NCI-H82 treated with DMSO at 0.1 percent for 48 hours (cell line): ENCODE results near the gene HMMR.

Experiments
- DNase-seq: peaks from one replicate; lab custom pipeline; 2025; ENCODE audit not compliant: unreplicated experiment; lab: John Stamatoyannopoulos, UW

The HMMR gene

DNA sequence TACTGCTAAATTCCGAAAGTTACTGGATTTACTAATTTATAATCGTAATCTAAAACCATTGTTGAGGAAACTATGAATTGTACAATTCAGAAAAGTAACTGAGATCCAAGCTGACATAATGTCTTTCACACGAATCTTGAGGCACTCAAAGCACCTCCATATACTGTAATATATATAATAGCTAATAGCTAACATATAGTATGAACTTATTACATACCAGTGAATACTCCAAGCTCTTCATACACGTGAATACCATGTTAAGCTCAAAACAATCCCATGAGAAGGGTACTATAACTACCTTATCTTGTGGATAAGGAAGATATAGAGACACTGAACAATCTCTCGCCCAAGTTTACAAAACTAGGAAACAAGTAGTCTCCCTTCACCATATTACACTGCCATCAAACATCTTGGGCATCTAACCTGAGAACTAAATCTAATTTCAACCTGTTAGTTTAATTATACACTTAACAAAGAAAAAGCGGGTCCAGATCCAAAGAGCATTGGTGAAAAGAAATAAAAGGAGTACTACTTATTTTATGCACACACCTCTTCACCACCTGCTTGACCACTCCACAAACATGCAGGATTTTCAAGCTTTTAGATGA, 1.6 kb upstream of the HMMR start:
- no peak for DNase-seq

DNA sequence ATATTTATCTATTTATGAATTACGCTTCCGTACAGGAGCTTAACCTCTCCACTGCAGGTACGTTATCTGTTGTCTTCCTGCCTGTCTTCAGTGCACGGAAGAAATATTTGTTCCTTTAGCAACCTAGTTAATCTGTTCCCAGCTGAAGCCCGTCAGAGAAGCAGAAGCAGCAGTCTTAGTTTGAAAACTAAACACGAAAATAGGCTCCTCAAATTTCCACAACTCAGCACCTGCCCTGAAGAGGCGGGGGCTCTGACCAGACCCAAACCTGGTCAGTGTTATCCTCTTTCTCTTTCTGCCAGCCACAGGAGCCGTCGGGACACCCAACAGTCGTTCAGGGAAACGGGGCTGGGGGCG, 992 bp upstream of the HMMR start:
- no peak for DNase-seq

DNA sequence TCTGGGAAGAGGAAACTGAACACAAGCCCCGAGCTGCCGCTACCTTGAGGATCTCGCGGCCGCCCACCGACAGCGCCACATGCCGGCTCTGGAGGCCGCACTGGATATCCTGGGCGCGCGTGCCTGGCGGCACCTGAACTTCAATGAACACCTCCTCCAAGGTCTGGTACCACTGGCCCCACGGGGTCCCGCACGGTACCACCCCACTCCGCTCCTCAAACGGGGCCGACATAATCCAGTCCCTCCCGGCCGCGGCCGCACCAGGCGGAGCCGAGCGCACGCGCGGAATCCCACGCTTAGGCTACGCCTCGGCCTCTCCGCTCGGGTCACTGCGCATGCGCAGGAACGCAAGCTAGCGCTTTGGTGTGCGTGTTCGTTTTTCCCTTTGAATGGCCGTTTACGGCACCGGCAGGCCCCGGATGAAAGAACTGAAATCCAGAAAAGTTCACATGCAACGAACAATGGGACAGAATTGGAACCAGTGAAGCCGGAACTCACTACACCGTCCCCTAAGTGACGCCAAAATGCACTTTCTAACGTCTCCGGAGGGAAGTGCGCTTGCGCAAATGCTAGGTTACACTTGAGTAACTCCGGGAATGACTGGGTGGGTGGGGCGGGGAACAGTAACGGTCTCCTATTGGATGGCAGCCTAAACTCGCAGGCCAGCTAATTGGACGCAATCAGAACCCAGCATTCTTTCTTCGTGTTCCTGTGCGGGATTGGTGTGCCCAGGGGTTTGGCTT, 442 bp upstream of the HMMR start, which contains the start of gene NUDCD2:
NUDCD2 (minus strand) TSS at position 284 of the 743 bp plus-strand sequence; CDS start at position 232, 52 bp downstream.
- DNase-seq, result peak; percentile 91

DNA sequence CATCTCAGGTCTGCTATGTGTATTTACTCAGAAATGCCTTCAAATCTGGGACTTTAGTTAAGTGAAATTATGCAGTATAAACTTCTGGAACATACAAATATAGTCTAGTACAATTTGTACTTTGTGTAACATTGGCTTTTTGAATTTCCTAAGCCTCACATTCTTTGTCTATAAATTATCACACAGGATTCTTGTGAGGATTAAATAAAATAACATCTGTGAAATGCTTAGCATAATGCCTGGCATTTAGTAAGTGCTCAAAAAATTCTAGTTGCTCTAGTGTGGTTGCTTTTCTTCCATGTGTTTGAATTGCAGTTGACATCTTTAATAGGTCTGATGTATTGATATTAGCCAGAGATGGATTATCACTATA, 2.6 kb downstream of the HMMR start:
- no peak for DNase-seq

DNA sequence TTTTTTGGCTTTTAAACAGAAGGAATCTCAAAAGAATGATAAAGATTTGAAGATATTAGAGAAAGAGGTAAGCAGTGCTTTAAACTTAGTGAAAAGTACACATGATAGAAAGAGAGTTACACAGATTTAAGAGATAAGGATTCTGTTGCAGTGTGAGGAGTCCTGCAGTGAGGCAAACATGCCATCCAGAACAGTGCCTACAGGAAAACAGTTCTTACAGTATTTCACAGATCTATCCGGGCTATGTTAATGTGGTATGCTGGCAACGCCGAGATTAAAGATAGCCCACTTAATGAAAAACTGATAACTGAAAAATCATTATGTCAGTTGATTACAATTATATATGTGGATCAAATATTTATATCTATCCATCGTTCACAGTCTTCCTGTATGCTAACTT, 7.2 kb downstream of the HMMR start:
- no peak for DNase-seq

DNA sequence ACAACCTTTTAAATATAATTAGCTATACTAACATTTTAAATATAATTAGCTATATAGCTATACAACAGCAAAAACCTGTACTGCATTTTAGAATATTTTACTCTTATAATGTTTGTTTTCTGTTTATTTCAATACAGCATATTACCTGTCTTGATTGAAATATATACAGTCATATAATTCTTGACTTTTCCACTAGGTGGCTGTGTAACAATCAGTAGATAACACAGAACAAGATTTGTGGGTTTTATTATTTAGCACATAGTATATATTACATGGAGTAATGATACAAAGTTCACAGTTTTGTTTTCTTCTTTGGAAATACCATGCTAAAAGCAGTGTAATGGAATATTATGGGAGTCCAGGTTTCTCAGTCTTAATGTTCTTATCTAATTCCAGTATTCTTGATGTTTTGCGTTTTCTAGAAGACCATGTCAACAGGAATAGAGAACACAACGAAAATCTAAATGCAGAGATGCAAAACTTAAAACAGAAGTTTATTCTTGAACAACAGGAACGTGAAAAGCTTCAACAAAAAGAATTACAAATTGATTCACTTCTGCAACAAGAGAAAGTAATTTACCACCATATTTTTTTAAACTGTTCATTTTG, 13.3 kb downstream of the HMMR start:
- DNase-seq, result no peak

DNA sequence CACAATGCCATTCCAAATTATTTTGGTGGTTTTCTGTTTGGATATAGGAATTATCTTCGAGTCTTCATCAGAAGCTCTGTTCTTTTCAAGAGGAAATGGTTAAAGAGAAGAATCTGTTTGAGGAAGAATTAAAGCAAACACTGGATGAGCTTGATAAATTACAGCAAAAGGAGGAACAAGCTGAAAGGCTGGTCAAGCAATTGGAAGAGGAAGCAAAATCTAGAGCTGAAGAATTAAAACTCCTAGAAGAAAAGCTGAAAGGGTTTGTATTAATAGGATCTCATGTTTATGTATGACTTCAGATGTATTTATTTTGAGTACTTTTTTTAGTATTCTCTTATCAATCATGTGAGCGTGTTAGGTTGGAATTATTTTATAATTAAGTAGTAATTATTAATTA, 15.0 kb downstream of the HMMR start:
- DNase-seq, result no peak

DNA sequence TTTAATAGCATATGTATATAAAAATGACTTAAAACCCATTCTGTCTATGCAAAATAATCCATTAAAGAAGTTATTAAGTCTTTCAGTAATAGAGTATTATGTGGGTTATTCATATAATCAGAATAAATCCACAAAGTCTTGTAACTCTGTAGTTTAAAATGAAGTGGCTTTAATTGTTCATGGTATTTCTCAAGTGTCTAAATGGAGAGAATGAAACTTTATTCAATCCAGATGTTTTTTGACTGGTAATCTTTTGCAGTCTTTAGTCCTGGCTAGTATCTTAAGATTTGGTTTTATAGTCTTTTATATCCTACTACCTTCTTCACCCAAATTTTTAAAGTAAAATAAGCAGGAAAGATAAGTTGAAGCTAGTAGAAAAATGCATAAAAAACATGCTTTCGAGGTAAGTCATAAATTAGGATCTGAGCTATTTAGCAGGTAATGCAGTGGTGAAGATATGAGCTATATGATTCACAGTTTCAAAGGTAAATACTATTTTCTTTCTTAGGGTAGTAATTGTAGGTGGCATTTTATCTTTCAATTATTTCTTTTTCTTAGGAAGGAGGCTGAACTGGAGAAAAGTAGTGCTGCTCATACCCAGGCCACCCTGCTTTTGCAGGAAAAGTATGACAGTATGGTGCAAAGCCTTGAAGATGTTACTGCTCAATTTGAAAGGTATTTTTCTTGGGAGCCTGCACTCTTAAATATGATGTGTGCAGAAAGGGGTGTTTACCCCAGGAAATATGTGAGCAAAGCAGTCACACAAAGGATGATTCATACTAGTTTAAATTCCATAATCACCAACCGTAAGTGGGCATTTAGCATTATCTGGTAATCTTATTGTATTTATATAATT, 17.9 kb downstream of the HMMR start:
- DNase-seq, result no peak

DNA sequence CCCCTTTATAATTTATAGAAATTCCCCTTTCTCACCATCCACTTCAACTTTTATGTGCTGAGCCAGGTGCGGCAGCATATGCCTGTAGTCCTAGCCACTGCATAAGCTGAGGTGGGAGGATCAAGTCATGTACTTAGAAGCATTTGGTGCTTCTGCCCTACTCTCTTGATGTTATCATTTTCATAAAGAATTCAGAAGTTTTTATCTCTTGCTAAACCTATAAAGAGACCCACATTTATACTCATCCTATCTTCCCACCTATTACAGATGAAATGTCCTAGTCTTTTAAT, 18.5 kb downstream of the HMMR start:
- DNase-seq, result no peak

DNA sequence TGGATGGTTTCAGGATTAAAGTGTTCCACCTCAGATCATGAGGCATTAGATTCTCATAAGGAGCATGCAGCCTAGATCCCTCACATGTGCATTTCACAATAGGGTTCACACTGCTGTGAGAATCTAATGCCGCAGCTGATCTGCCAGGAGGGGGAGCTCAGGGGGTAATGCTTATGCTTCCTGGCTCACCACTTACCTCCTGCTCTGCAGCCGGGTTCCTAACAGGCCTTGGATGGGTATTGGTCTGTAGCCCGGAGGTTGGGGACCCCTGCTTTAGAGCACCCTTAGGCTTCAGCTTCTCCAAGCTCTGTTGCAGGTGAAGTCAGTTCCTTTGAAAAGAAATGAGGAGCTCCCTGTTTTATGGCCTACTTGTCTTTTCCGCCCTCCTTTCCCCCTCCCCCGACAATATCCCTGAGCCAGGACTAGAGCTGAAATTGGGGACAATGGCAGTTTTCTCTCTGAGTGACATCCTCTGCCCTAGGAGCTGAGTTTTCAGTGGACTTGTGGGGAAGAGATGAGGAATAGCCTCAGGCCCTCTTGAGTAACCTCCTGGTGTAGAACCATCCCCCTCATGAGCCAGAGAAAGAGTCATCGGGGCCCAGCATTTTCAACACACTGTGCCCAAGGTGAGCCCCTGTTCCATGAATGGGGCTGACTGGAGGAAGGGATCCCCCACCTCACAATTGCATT, 28.8 kb downstream of the HMMR start:
- DNase-seq, result no peak

DNA sequence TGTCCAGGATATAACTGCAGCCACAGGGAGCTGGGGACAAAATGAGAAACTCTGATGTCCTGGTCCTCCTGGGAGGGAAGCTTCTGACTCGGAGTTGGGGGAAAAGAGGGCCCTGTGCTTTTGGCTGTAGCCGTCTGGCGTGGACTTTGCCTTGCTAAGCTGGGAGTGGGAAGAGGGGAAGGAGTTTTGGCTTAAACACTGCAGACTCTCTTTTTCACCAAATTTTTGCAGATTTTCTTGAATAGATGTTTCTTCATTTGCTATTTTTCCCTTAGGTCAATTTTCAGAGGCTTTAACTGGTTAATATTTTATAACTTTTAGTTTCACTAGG, 29.3 kb downstream of the HMMR start:
- DNase-seq, result no peak

DNA sequence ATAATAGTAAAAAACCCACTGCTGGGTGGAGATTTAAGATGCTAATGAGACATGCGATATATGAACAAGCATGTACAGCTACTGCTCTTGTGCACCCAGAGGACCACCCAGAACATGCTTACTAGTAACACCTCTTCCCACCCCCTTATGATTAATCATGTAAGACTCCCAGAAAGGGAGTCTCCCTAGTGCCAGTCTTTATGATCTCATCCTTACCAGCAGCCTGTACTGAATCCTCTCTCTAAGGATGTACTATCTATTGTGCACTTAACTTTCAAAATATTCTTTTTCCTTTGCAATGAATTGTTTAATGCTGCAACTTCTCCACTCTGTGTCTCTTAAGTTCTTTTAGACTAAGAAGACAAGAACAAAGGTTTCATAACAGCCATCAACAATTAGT, 35.9 kb downstream of the HMMR start:
- no peak for DNase-seq

DNA sequence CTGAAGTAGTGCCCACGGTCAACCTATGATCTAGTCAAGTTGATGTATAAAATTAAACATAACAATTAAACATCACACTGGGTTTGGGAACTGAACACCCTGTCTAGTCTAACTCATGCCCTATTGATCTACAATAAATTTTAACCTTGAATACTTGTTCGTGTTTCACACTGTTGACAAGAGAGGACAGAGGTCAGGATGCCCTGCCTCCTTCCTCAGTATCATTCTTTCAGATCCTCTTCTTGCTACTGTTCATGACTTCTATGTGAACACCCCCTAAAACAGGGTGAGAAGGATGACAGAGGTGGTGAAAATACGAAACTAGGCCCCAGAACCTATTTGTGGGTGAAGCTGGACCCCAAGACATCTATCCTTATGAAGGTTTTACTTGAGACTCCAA, 36.9 kb downstream of the HMMR start:
- DNase-seq, result no peak

DNA sequence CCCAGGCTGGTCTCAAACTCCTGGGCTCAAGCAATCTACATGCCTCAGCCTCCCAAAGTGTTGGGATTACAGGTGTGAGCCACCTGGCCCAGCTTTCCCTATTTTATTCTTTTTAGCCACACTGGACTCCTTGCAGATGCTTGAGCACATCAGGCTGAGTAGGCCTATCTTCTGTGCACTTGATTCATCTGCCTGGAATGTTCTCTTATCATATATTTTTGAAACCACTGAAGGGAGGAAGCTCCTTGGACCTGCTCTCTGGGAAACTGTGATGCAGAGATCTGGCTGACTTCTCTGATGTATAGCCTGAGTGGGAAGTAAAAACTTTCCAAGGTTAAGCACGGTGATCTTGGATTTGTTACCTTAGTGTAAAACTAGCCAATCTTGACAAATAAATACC, 38.5 kb downstream of the HMMR start:
- DNase-seq, result no peak

DNA sequence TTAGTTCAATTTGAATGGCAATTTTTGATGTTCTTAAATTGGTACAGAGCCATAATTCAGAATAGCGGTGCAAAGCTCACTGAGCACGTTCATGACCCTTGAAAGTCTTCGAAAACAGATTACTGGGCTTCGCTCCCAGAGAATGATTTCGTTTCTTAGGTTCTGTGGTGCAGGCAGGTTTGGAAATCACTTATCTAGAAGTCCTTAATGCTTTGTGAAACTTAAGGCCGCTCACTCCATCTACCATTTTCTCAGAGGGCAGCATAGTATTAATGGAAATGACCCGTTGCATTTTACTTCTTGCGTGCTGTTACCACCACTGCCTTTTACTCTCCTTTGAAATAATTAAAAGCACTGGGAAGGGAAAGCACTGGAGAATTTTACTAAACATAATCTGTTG, 42.1 kb downstream of the HMMR start:
- DNase-seq, result no peak

DNA sequence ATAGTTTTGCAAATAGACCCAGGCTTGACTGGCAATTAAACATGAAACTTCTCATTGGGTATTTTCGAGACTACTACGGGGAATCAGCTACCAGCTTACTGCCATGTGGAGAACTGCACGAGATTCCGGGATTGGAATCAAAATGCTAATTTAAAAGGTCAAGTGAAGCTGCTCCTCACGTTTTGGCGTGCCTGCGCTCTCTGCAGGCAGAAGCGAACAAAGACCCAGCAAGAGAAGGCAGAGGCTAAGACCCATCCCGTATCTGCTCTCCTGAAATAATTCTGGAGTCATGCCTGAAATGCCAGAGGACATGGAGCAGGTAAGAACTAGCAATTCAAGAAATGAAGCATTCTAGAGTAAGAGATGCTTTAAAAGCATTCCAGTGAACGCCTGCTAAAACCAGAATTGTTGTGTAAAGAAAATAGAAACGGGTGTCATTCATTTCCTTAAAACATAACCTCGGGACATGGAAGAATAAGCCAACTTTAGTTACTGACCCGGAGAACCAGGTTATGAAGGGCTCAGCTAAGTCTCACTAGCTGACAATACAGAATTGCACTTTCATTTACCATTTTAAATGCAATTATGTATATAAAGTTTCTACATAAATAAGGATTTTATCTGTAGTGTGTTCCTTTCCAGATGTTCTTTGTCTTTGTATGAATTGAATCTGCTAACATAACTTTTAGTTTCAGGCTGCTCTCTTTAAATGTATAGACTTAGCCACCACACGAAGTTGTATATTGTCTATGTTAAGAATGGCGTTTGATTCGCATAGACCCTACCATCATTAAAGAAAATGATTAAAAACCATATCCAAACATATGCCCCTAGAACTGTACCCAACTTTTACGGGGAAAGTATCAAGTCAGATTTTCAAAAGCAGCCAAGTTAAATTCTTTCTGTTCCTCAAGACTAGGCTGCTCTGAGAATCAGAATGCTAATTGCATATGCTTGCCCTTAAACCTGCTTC, 43.0 kb downstream of the HMMR start:
- peak; percentile 21 for DNase-seq

DNA sequence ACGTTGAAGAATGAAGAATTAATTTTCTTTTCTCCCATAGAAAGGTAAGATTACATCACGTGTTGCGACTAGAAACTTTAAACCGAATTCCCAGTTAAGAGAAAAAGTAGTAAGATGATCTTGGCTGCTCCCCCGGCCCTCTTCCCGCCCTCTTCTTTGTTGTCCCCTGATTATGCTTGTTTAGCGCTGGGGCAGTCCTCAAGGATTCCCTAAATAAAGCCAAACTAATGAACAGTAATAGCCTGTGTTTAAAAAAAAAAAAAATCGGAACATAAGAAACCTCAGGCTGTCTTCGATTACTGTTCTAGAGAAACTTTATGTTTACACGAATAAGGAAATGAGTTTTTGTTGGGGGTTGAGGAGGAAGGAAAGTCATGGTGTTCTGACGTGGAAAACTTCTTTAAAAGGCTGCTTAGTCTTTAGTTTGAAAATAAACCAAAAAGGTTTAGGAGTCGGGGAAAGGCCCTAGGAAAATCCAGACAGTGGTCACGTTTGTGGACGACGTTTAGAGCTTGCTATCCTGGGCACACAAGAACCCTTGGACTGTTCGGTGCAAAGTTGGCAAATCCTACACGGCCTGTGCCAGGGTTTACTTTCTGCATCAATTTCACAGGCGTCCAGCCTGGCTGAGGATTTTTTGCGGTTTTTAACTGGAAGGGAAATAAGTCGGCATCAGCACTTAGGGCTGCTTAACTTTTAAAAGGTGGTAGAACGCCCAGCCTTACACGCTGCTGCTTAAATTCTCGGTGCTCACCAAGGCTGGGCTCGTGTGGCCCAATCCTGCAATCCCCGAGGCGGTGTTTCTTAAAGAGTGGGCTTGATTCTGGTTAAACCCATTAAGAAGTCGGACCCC, 43.9 kb downstream of the HMMR start:
- no peak for DNase-seq

DNA sequence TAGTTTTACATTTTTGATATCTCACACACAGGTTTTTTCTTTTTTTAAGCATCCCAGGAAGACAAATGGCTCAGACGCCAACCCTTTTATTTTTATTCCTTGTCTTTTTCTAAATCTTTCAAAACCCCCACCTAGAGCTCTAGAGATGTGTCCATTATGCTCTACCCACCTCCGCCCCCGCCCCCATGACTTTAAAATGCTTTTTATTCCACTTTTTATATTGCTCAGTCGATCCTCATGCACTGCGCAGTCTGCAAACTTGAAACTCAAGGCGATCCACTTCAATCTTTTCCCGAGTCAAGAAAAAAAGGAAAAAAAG, 44.6 kb downstream of the HMMR start:
- DNase-seq, result no peak

DNA sequence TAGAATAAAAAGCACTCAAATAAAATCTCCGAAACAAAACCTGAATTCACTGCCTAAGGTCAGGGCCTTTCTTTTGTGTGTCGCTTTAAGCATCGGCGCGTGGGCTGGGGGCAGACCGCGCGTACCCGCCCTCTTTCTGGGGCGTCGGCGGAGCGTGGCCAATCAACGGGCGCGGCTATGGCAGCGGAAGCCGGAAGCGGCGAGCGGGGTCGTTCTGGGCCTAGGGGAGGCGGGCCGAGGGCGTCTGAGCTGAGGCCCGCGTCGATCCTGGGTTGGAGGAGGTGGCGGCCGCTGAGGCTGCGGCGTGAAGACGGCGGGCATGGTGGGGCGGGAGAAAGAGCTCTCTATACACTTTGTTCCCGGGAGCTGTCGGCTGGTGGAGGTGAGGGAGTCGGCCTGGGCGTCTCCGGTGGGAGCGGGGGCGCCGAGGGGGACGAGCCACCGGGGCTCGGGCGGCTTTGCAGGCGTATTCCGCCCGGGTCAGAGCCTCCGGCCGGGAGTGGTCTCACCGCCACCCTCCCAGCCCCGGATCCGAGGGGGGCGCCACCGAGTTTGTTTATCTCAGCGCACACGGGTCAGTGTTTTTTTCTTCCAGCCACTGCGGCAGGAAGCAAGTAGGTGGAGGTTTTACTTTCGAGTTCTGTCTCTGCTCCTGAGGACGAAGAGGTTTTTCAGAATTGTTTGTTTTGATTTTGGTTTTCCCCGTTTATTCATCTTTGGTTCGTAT, 45.1 kb downstream of the HMMR start, which contains the start of gene MAT2B:
MAT2B (plus strand) TSS at position 252 of the 727 bp plus-strand sequence; CDS start at position 320, 68 bp downstream.
- peak; percentile 80 for DNase-seq
